D721Med (cell line): Measurements from ENCODE around the gene MAP1LC3B2.

Experiments
- DNase-seq: peaks from one replicate; pipeline ENCODE4 v3.0.0; 2011; ENCODE audit warnings: low spot score; ENCODE audit not compliant: insufficient read length
- FAIRE-seq: peaks from 2 replicates; lab custom pipeline; 2011; peaks lifted over from hg19 to GRCh38; lab: Jason Lieb, UNC
- TF ChIP-seq, protein P1 (sequence below): IDR thresholded peaks from 2 replicates; pipeline ENCODE4 v1.5.1; 2012; ENCODE audit warnings: mild to moderate bottlenecking, control low read depth; ENCODE audit not compliant: insufficient read depth; ENCODE audit errors: missing control alignments

The MAP1LC3B2 gene

DNA sequence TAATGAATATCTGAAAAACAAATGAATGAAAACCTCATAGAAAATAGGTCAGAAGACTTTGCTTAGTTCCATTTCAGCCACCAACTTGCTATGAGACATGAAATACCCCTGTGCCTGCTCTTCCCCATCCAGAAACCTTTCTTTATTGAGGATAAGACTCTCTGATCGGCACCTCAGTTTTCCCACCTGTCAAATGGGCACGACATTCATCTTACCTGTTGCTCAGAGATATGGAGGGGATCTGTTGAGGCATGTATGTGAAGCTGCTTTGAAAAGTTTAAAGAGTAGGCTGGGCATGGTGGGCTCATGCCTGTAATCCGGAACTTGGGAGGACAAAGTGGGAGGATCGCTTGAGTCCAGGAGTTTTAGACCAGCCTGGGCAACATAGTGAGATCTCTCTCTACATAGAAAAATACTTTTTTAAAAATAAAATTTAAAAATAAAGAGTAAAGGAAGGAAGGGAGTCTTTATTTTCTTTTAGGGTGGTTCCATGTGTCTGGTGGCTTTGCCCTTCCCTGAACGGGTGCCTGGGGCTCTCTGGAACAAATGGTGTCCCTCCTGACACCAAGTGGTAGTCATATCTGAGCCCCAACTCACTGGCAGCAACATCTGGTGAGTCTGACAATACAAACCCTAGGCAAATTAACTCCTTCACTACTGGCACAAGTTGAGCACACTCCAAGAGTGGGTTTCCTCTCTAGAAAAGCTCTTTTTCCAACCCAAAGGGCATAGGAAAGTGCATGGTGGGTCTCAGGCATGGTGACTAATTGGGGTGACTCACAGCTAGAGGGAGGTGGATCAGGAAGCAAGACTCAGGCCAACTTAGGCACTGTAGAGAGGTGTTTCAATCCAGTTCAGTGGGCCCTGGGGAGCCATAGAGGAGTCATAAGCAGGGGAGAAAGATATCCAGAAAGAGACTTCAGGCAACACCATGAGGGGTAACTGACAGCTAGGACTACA, 42.1 kb downstream of the MAP1LC3B2 start:
- TF ChIP-seq, protein P1, sequence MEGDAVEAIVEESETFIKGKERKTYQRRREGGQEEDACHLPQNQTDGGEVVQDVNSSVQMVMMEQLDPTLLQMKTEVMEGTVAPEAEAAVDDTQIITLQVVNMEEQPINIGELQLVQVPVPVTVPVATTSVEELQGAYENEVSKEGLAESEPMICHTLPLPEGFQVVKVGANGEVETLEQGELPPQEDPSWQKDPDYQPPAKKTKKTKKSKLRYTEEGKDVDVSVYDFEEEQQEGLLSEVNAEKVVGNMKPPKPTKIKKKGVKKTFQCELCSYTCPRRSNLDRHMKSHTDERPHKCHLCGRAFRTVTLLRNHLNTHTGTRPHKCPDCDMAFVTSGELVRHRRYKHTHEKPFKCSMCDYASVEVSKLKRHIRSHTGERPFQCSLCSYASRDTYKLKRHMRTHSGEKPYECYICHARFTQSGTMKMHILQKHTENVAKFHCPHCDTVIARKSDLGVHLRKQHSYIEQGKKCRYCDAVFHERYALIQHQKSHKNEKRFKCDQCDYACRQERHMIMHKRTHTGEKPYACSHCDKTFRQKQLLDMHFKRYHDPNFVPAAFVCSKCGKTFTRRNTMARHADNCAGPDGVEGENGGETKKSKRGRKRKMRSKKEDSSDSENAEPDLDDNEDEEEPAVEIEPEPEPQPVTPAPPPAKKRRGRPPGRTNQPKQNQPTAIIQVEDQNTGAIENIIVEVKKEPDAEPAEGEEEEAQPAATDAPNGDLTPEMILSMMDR, result no peak
- no peak for DNase-seq
- no peak for FAIRE-seq

DNA sequence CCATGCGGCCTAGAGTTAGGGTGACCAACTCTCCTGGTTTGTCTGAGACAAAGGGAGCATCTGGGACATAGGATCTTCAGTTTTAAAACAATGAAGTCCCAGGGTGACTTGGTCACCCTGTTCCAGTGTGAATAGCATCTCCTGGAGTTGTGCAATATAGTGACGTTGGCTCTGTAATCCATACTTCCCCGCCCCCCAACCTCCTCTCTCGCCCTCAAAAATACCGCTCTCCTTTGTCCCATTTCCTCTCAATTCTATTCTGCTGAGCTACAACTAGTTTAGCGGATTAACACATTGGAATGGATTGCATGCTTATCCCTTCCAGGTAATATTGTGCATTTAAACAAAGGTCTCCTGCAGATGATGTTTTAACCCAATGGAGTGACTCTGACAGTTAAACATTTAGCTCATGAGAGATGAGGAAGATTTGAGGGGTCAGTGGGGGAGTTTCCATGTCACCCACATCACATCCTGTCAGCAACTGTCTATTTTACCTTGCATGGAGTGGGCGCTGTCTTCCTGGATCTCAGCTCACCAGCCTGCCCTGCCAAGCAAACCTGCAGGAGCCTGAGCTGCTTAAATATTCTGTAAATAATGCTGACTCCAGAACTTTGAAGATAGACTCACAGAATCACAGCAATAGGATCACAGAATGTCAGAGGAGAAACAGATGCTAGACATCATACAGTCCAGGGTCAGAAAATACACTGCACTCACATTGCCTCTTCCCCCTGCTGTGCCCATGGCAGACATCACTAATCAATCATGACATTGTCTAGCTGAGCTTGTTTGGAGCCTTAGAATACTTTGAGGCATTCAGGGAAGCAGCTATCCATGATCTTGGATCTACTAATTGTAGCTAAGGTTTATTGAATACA, 43.0 kb downstream of the MAP1LC3B2 start:
- FAIRE-seq (no peak), DNase-seq (no peak)
- TF ChIP-seq, protein P1, result no peak

DNA sequence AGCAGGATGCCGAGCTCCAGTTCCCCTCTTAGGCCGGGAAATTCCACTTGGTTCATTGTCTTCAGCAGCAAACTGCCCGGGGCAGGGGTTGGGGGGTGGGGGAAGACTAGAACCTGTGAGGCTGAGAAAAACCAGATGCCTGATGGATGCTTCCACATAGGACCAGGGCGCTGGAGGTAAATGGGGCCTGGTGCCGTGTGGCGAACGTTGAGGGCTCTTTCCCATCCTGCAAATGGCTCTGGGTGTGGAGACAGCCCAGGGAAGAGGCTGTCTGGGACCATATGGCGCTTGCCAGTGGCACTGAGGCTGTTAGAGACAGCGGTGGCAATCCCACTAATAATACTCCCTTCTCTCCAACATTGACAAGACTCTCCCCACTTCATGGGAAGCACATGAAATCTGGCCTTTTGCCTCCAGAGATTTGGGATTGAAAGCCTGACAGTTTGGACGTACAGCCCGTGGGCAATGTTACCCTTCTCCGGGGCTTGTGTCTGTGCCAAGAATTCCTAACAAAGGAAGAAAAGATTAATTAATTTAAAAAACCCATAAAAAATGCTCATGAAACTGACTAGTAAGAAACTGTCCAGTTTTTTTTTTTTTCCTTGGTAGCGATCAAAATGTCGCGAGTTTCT, 44.5 kb downstream of the MAP1LC3B2 start:
- no peak for DNase-seq
- TF ChIP-seq, protein P1, result no peak
- FAIRE-seq, result no peak

DNA sequence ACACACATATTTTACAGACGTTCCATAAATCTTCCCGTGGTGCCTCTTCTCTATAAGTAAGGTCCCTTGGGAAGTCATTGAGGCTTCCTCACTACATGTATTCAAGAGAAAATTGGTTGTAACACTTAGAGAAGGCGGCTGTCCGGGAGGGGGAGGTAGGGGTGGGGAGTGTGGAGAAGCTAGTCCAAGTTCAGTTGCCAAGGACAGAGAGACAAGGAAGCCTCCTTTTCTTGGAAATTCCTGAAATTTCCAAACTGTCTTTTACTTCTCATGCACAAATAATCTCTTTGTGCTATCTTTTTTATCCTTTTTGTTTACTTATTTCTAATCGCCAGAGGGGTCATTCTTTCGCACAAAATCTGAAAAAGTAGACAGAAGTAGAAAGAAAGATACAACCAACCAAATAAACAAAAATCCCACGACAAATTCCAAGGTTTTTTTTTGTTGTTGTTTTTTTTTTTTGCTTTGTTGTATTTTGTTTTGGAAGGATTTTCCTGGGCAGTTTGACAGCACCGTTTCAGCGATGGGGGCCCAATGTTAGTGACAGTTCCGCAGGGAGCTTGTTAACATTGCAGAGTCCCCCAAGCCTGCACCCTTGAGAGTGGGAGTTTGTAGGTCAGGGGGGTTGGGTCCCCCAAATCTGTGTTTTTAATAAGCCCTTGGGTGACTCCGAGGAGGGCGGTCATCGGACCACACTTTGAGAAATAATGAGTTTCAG, 45.2 kb downstream of the MAP1LC3B2 start:
- TF ChIP-seq, protein P1, result no peak
- no peak for FAIRE-seq

DNA sequence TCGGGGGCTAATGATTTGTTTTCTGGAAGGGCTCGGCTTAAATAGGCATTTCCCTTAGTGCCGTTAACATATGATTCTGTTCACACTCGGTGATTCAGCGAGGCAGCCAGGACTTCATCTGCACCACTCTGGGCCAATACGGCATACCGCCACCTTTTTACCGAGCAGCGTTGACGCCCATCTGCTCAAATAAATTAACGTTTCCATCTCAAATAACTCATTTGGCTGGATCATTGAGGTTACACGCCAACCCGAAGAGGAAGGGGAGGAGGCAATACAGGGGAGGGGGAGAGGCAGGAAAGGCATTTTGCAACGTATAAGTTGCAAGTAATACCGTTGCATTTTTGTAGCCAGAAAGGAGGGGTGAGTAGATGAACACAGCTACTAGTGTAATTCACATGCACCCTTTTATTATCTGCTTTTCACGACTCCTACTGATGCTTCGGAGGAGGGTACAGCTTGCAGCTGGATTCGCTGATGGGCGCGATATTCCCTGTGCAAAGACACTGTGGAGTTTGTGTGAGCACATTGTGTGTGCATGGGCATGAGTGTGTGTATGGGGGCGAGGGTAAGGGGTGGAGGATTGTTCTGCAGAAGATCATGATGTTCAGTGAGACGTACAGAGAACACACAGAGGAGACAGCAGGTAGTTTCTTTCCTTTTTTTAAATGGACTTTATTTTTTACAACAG, 45.9 kb downstream of the MAP1LC3B2 start:
- TF ChIP-seq, protein P1, result no peak
- DNase-seq, result no peak
- no peak for FAIRE-seq

More for the DNA sequence above, 45.2 kb downstream of the MAP1LC3B2 start:
- no peak for DNase-seq

DNA sequence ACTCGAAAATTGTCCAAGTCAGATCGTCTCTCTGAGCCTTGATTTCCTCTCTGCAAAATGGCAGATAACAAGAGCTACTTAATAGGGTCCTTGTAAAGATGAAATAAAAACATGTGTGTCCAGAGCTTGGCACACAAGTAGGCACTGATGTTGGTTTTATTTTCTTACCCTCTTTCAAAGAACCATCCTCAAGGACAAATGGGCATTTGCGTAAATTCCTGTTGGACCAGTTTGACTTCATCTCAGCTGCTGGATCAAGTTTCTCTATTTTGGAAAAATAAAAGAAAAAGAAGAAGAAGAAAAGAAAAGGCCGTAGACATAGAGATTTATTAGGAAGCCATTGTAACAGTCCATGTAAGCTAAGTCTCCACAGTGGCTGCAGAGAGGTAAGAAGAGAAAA, 47.2 kb downstream of the MAP1LC3B2 start:
- no peak for DNase-seq
- TF ChIP-seq, protein P1, result no peak
- FAIRE-seq, result no peak
